Duodenal mucosa (tissue), 2 donors: Measurements from ENCODE around the gene MGLL.
"Not testable (repeated sequence)": the region's sequence is repeated elsewhere in the genome, so short reads cannot be mapped to it uniquely, and the experiment has no call there.

Experiments
- H3K27ac ChIP-seq: one replicate; pipeline ENCODE4 v1.7.0; 2013; ENCODE audit warnings: low read depth, low read length
- H3K27me3 ChIP-seq, 2 donors: one replicate each; pipeline ENCODE4 v1.7.0; 2013; ENCODE audit warnings: low read length in 2 of 2, control low read depth in 1 of 2; ENCODE audit not compliant: insufficient read depth in 2 of 2, control insufficient read depth in 1 of 2
- H3K36me3 ChIP-seq, 2 donors: one replicate each; pipeline ENCODE4 v1.7.0; 2013; ENCODE audit warnings: low read length in 2 of 2, control low read depth in 1 of 2; ENCODE audit not compliant: insufficient read depth in 2 of 2, control insufficient read depth in 1 of 2
- H3K4me1 ChIP-seq, 2 donors: one replicate each; pipeline ENCODE4 v1.7.0; 2013; ENCODE audit warnings: low read length in 2 of 2, control low read depth in 1 of 2; ENCODE audit not compliant: insufficient read depth in 2 of 2, control insufficient read depth in 1 of 2
- H3K4me3 ChIP-seq, 2 donors: one replicate each; pipeline ENCODE4 v1.7.0; 2013; ENCODE audit warnings: low read length in 2 of 2, low read depth in 1 of 2
- H3K9ac ChIP-seq, 2 donors: one replicate each; pipeline ENCODE4 v1.7.0; 2013; ENCODE audit warnings: low read length in 2 of 2, low read depth in 1 of 2
- H3K9me3 ChIP-seq, 2 donors: one replicate each; pipeline ENCODE4 v1.7.0; 2013; ENCODE audit warnings: low read length in 2 of 2, control low read depth in 1 of 2; ENCODE audit not compliant: control insufficient read depth in 1 of 2

MGLL gene

DNA sequence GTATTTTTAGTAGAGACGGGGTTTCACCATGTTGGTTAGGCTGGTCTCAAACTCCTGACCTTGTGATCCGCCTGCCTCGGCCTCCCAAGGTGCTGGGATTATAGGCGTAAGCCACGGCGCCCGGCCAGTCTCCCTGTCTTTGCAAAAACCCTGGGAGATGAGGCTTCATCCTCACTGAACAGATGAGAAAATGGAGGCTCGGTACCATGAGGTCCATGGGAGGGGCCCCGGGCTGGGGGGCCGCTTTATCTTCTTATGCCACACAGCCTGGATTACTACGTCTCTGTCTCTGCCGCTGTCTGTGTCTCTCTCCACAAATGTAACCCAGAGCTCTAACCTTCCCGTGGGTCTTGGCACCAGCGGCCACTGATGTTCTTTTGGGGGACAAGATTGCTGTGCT lies 110.4 kb downstream of the MGLL start:
- Histone ChIP-seq H3K9ac (no peak overlapping the region), H3K36me3 (peaks cover 0 to 24% of the 10 kb centered on the region in 2 donors), H3K4me3 (no peak overlapping the region), H3K27me3 (no peaks in the 10 kb centered on the region), H3K9me3 (no peaks in the 10 kb centered on the region), H3K27ac (no peak overlapping the region), H3K4me1 (no peaks in the 10 kb centered on the region)

GRCh38 chr3:127711021-127711695 lies 111.2 kb downstream of the MGLL start:
- Histone ChIP-seq H3K4me3 (no peak overlapping the region), H3K36me3 (peaks cover 0 to 26% of the 10 kb centered on the region in 2 donors), H3K4me1 (no peaks in the 10 kb centered on the region), H3K9me3 (no peaks in the 10 kb centered on the region), H3K27me3 (no peaks in the 10 kb centered on the region), H3K9ac (no peak overlapping the region), H3K27ac (no peak overlapping the region)

DNA sequence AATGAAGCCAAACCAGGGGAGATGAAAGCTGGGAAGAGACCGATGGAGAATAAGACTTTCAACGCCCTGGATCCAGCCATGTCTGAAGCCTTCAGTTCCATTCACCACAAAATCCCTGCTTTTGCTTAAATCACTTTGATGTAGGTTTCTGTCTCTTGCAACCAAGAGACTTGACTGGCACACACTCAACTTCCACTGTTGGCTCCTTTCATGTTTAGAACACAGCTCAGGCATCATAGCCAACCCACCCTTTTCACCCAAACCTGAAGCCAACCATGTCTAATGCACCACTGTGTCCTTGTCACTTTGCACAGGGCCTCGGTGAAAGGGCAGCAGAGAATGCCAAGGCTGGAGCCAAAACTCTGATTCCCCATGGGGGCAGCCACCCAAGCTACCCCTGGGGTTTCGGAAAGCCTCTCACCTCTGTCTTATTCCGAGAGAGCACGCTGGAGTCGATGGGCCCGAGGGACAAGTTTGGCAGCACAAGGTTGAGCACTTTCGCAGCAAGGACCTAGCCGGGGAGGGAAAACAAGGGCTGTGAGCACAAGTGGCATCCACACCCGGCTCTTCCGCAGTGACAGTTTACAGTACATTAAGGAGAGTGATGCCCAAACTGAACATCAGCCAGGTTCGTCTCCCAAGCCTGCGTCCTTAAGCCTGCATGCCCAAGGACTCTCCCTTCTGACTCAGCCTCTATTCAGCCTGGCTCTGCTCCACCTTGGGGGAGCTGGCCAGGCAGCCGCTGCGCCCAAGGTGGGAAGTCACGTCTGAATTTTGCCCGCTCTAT lies 112.0 kb downstream of the MGLL start:
- no peaks in the 10 kb centered on the region for H3K27me3 ChIP-seq
- no peak overlapping the region for H3K9ac ChIP-seq
- no peak overlapping the region for H3K27ac ChIP-seq
- H3K4me3 ChIP-seq = no peak overlapping the region
- H3K36me3 ChIP-seq = peaks cover 0 to 32% of the 10 kb centered on the region in 2 donors
- no peaks in the 10 kb centered on the region for H3K4me1 ChIP-seq
- no peaks in the 10 kb centered on the region for H3K9me3 ChIP-seq

- H3K27ac ChIP-seq = no peak overlapping the region
- peaks cover 0 to 24% of the 10 kb centered on the region in 2 donors for H3K36me3 ChIP-seq
- H3K4me1 ChIP-seq = no peaks in the 10 kb centered on the region
- H3K27me3 ChIP-seq = no peaks in the 10 kb centered on the region
- no peaks in the 10 kb centered on the region for H3K9me3 ChIP-seq
- no peak overlapping the region for H3K9ac ChIP-seq
- no peak overlapping the region for H3K4me3 ChIP-seq
Observed at GRCh38 chr3:127709320-127710060, 112.8 kb downstream of the MGLL start.

DNA sequence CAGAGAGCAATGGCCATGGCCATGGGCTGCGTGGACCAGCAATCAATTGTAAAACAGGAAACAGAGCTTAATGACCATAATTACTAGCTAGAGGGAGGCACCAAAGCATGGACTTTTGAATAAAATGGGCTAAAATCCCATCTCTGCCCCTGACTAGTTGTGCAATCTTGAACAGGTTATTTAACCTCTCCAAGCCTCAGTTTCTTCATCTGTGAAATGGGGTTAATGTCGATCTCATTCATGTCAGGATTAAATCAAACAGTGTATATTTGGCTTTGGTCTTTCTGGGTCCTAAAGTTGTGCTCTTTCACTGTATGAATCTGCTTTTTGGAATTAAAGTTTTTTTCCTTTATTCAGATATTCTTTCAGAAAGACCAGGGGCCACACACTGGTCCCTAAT lies 113.5 kb downstream of the MGLL start:
- Histone ChIP-seq H3K27me3 (no peaks in the 10 kb centered on the region), H3K9ac (no peak overlapping the region), H3K36me3 (peaks cover 0 to 18% of the 10 kb centered on the region in 2 donors), H3K27ac (no peak overlapping the region), H3K4me1 (no peaks in the 10 kb centered on the region), H3K9me3 (no peaks in the 10 kb centered on the region), H3K4me3 (no peak overlapping the region)

DNA sequence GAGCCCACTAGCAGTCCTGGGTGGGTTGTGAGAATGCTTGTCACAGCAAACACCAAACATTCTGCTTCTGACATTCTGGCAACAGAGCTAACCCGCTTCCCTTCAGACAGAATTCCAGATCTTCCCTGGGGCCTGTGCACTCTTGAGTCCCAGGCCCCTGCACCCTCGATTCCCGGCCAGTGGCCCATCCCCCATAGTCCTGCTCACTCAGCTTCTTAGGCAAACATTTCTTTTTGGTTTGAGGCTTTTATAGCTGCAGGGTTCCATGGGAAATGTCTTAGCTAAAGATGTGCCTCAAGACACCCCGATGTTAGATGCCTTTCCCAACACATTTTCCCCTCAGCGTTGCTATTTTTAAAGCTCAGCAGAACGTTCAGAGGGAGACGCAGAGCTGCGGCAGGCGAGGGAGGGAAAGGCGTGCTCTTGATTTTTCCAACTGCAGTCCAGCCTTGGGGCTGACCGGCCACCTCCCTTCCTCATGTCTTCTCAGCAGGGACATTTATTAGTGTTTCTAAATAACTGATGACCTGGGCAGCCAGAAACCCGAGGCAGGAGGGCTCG lies 114.4 kb downstream of the MGLL start:
- Histone ChIP-seq H3K27me3 (no peaks in the 10 kb centered on the region), H3K27ac (no peak overlapping the region), H3K4me3 (no peak overlapping the region), H3K9me3 (no peaks in the 10 kb centered on the region), H3K9ac (no peak overlapping the region), H3K36me3 (peaks cover 0 to 18% of the 10 kb centered on the region in 2 donors), H3K4me1 (no peaks in the 10 kb centered on the region)

DNA sequence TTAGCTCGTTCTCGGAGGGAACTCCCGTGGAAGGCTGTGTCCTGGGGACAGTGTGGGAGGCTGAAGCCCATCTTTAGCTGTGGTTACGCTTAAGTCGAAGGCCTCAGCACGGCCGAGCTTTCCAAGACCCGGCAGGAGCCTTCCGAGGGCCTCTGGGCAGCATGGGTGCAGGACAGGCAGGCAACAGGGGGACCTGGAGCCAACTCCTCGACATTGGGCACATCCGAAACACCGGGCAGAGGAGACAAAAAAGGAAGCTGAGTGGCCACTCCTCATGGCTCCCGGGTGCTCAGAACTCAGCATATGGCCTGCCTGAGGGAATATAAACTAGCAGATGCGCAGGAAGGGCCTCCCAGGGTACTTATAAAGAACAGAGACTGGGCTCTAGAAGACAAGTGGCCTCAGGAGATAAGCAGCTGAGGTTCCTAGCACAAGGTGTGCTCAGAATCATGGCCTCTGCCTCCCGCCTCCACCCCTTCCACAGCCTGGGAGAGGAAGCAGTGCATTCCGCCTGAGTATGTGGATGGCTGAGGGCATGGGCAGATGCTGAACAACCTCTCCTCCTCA lies 115.4 kb downstream of the MGLL start:
- Histone ChIP-seq H3K36me3 (peaks cover 0 to 21% of the 10 kb centered on the region in 2 donors), H3K27me3 (no peaks in the 10 kb centered on the region), H3K9me3 (no peaks in the 10 kb centered on the region), H3K4me1 (no peaks in the 10 kb centered on the region), H3K4me3 (no peak overlapping the region), H3K9ac (no peak overlapping the region), H3K27ac (no peak overlapping the region)

DNA sequence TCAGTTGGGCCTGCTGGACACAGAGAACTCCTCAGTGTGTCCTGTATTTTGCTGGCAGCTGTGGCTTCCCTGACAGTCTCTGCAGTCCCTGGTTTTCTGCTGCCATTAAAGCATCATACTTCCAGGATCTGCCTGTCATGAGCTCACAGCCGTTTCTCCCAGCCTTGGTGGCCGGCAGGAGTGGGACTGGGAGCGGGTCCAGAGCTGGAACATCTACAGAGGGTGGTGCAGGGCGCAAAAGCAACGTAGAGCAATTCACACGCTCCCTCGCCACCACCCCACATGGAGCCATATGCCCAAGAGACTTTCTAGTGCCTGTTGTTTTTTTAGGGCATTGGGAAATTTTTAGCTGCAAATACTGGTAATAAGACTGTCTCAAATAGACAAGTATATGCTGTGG lies 116.0 kb downstream of the MGLL start:
- no peak overlapping the region for H3K4me3 ChIP-seq

GRCh38 chr3:127704840-127705239 lies 117.5 kb downstream of the MGLL start:
- not testable (repeated sequence) for H3K9me3 ChIP-seq, H3K4me3 ChIP-seq, H3K27me3 ChIP-seq, H3K4me1 ChIP-seq, H3K27ac ChIP-seq, H3K9ac ChIP-seq
- peaks cover 0 to 22% of the 10 kb centered on the region in 2 donors for H3K36me3 ChIP-seq

More for the DNA sequence above, 116.0 kb downstream of the MGLL start:
- H3K27me3 ChIP-seq = no peaks in the 10 kb centered on the region
- no peaks in the 10 kb centered on the region for H3K4me1 ChIP-seq
- H3K27ac ChIP-seq = no peak overlapping the region
- no peak overlapping the region for H3K9ac ChIP-seq
- peaks cover 0 to 26% of the 10 kb centered on the region in 2 donors for H3K36me3 ChIP-seq
- no peaks in the 10 kb centered on the region for H3K9me3 ChIP-seq
